ENCODE results near the gene RELB. TPM values are rescaled to one million over a fixed set of nuclear protein-coding genes. Genes with fewer than 3 reads are reported as not detected.

Gene RELB
- total RNA-seq, 2 experiments from 2014 or later, result 91.6 to 92.5 TPM

GRCh38 chr19:44992336-44993163 is 8.7 kb upstream of the RELB start:
- H3K27me3 Mint-ChIP-seq, result no peaks in the 10 kb centered on the region
- CTCF ChIA-PET, result interaction anchor here (5.2 kb wide), 1 partner anchor 67 kb away, joined by 34 read pairs; no protein-coding TSS in a partner anchor
- H3K27me3 ChIP-seq (ENCODE audit: control insufficient read depth in 1 of 2, insufficient read depth in 2 of 2, low read length in 2 of 2), result no peaks in the 10 kb centered on the region
- TF ChIP-seq CTCF (IDR thresholded peaks at IDR 0.05), result no peak
- no peaks in the 10 kb centered on the region for H3K4me1 ChIP-seq (ENCODE audit: insufficient read depth, low read length)
- H3K4me1 Mint-ChIP-seq (ENCODE audit: low read depth), result no peaks in the 10 kb centered on the region
- intact Hi-C loops (cut with DNase I, micrococcal nuclease), result no loop called here
- no peaks in the 10 kb centered on the region for H3K9me3 Mint-ChIP-seq
- DNase-seq (peak in 1 of 14 experiments; percentile 22), ATAC-seq (ENCODE audit: poor library complexity) (no peak)
- no peak overlapping the region for H3K4me3 Mint-ChIP-seq
- H3K36me3 Mint-ChIP-seq (ENCODE audit: low read depth), result peaks cover 31% of the 10 kb centered on the region
- POLR2A ChIA-PET, result interaction anchor here (1.6 kb wide), 1 partner anchor 9 kb away, joined by 4 read pairs; no protein-coding TSS in a partner anchor
- no peak overlapping the region for H3K27ac Mint-ChIP-seq
- peaks cover 48% of the 10 kb centered on the region for H3K36me3 ChIP-seq (ENCODE audit: insufficient read depth, low read length)
- no peaks in the 10 kb centered on the region for H3K9me3 ChIP-seq (ENCODE audit: control insufficient read depth in 1 of 2, insufficient read depth in 1 of 2, low read length in 2 of 2)
- no peak overlapping the region for H3K4me3 ChIP-seq (ENCODE audit: low read length)
- no peak overlapping the region for H3K27ac ChIP-seq (ENCODE audit: low read depth in 1 of 2, low read length in 2 of 2)

GRCh38 chr19:44993526-44993925 is 7.7 kb upstream of the RELB start:
- Mint-ChIP-seq H3K9me3 (no peaks in the 10 kb centered on the region), H3K27me3 (no peaks in the 10 kb centered on the region)

GRCh38 chr19:44993926-44994537 is 7.2 kb upstream of the RELB start:
- ATAC-seq (ENCODE audit: poor library complexity), result no peak

More at GRCh38 chr19:44993526-44993925, 7.7 kb upstream of the RELB start:
- H3K27ac Mint-ChIP-seq, result no peak overlapping the region
- H3K4me3 ChIP-seq (ENCODE audit: low read length), result no peak overlapping the region
- H3K9me3 ChIP-seq (ENCODE audit: control insufficient read depth in 1 of 2, insufficient read depth in 1 of 2, low read length in 2 of 2), result no peaks in the 10 kb centered on the region
- ATAC-seq (ENCODE audit: poor library complexity) (no peak), DNase-seq (no peak)
- H3K36me3 ChIP-seq (ENCODE audit: insufficient read depth, low read length), result peaks cover 38% of the 10 kb centered on the region
- H3K36me3 Mint-ChIP-seq (ENCODE audit: low read depth), result peaks cover 26% of the 10 kb centered on the region
- intact Hi-C loops (cut with DNase I, micrococcal nuclease), result no loop called here
- POLR2A ChIA-PET, result interaction anchor here (1.6 kb wide), 1 partner anchor 8 kb away, joined by 4 read pairs; no protein-coding TSS in a partner anchor
- H3K4me1 ChIP-seq (ENCODE audit: insufficient read depth, low read length), result no peaks in the 10 kb centered on the region
- no peaks in the 10 kb centered on the region for H3K4me1 Mint-ChIP-seq (ENCODE audit: low read depth)
- no peaks in the 10 kb centered on the region for H3K27me3 ChIP-seq (ENCODE audit: control insufficient read depth in 1 of 2, insufficient read depth in 2 of 2, low read length in 2 of 2)
- CTCF ChIA-PET, result no interaction called here
- no peak overlapping the region for H3K27ac ChIP-seq (ENCODE audit: low read depth in 1 of 2, low read length in 2 of 2)
- no peak overlapping the region for H3K4me3 Mint-ChIP-seq
- TF ChIP-seq CTCF (IDR thresholded peaks at IDR 0.05), result no peak

More at GRCh38 chr19:44993926-44994537, 7.2 kb upstream of the RELB start:
- no peak overlapping the region for H3K27ac ChIP-seq (ENCODE audit: low read depth in 1 of 2, low read length in 2 of 2)
- H3K4me1 Mint-ChIP-seq (ENCODE audit: low read depth), result no peaks in the 10 kb centered on the region
- no peak overlapping the region for H3K4me3 ChIP-seq (ENCODE audit: low read length)
- ChIA-PET POLR2A (no interaction called here), CTCF (no interaction called here)
- no peak overlapping the region for H3K27ac Mint-ChIP-seq
- no peak overlapping the region for H3K4me3 Mint-ChIP-seq
- no peaks in the 10 kb centered on the region for H3K4me1 ChIP-seq (ENCODE audit: insufficient read depth, low read length)
- no peak for TF ChIP-seq CTCF (IDR thresholded peaks at IDR 0.05)
- H3K9me3 ChIP-seq (ENCODE audit: control insufficient read depth in 1 of 2, insufficient read depth in 1 of 2, low read length in 2 of 2), result no peaks in the 10 kb centered on the region
- H3K9me3 Mint-ChIP-seq, result no peaks in the 10 kb centered on the region
- no peaks in the 10 kb centered on the region for H3K27me3 Mint-ChIP-seq
- intact Hi-C loops (cut with DNase I, micrococcal nuclease), result no loop called here
- H3K27me3 ChIP-seq (ENCODE audit: control insufficient read depth in 1 of 2, insufficient read depth in 2 of 2, low read length in 2 of 2), result no peaks in the 10 kb centered on the region
- peaks cover 36% of the 10 kb centered on the region for H3K36me3 ChIP-seq (ENCODE audit: insufficient read depth, low read length)
- peak in 1 of 14 experiments; percentile 19 for DNase-seq
- H3K36me3 Mint-ChIP-seq (ENCODE audit: low read depth), result peaks cover 21% of the 10 kb centered on the region
